Uterus (tissue), 4 donors: Measurements from ENCODE around the gene LRP1-AS. TPM values are rescaled to one million over a fixed set of nuclear protein-coding genes. Genes with fewer than 3 reads are reported as not detected.

Experiments used
- DNase-seq, 2 donors: peaks; one replicate each; pipeline ENCODE4 v3.0.0-alpha.2; 2019 to 2020
- H3K27ac ChIP-seq, 2 donors: fragments of 200-600 bp; sonication (generic); 1 replicate in 1 of 2; 2 replicates in 1 of 2; pipeline ENCODE4 v1.5.1; 2016 to 2018
- H3K27me3 ChIP-seq, 2 donors: fragments of 200-600 bp; sonication (generic); one replicate each; pipeline ENCODE4 v1.5.1; 2018 to 2019; ENCODE audit warnings: control low read depth in 1 of 2
- H3K36me3 ChIP-seq, 2 donors: fragments of 200-600 bp; sonication (generic); one replicate each; pipeline ENCODE4 v1.5.1; 2019; ENCODE audit warnings: control low read depth in 1 of 2
- H3K4me1 ChIP-seq, 2 donors: fragments of 200-600 bp; sonication (generic); one replicate each; pipeline ENCODE4 v1.5.1; 2018 to 2019; ENCODE audit warnings: control low read depth in 1 of 2
- H3K4me3 ChIP-seq, 2 donors: fragments of 200-600 bp; sonication (generic); 1 replicate in 1 of 2; 2 replicates in 1 of 2; pipeline ENCODE4 v1.5.1; 2018 to 2019; ENCODE audit warnings: mild to moderate bottlenecking in 1 of 2
- H3K9me3 ChIP-seq, 2 donors: fragments of 200-600 bp; sonication (generic); one replicate each; pipeline ENCODE4 v1.5.1; 2019; ENCODE audit warnings: control low read depth in 1 of 2
- POLR2A ChIP-seq, 2 donors: fragments of 450-650 bp; IDR thresholded peaks; one replicate each; pipeline ENCODE4 v1.6.1; 2016; ENCODE audit warnings: antibody characterized with exemption in 2 of 2, mild to moderate bottlenecking in 1 of 2, moderate library complexity in 1 of 2
- intact Hi-C: fragments of 100-400 bp; cut with DNase I; formaldehyde crosslinking; loops from one replicate; pipeline ENCODE4 v1.15.1; 2023; ENCODE audit warnings: low total_unique reads
- total RNA-seq, 4 donors: library from RNA; depleted of rRNA in 3 of 4; stranded (reverse); fragments of >200 nt in 3 of 4; gene quantifications; one replicate each; pipeline versions ENCODE4 v1.1.0 to v1.2.4, GENCODE V29; 2014 to 2023
- TF ChIP-seq, protein P1 (sequence below), 4 experiments: fragments of 200-600 bp in 2 of 4; fragments of 450-650 bp in 2 of 4; sonication (generic) in 2 of 4; IDR thresholded peaks; one replicate each; pipeline ENCODE4 v1.5.1; 2016 to 2019; ENCODE audit warnings: antibody characterized with exemption in 4 of 4, mild to moderate bottlenecking in 2 of 4, moderate library complexity in 1 of 4
- donor health status: DM: yes; HTN: yes; CAD: no.

Gene LRP1-AS
- total RNA-seq, 4 donors from 2014 or later = not detected

DNA sequence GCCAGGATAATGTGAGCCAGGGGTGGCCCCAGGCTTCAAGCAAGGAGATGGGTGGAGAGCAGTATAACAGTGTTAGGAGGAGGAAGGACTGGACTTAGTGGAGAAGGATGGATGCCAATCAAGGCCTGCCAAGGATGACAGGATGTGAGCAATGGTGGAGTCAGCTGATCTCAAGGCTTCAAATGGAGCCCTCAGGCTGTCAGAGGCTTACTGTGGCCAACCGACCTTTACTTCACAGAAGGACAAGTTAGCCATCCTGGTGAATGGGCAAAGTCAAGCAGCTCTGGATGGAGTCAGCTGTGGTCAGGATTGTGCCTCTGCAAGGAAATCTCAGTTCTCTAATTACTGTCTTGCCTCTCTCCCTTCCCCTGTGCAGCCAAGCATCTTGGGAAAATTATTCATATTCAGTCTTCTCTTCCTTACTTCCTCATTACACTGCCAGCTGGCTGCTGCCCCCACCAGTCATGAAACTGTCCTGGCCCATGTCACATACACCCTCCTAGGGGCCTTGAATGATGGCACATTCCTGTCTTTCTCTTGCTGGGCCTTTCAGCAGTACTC, 28.6 kb downstream of the LRP1-AS start:
- intact Hi-C loops = no loop called here
- H3K4me1 ChIP-seq = no peaks in the 10 kb centered on the region
- no peak for DNase-seq
- no peaks in the 10 kb centered on the region for H3K9me3 ChIP-seq
- H3K4me3 ChIP-seq = no peak overlapping the region
- H3K36me3 ChIP-seq = no peaks in the 10 kb centered on the region
- H3K27me3 ChIP-seq = no peaks in the 10 kb centered on the region
- no peak for TF ChIP-seq POLR2A (IDR thresholded peaks at IDR 0.05)
- TF ChIP-seq, protein P1, sequence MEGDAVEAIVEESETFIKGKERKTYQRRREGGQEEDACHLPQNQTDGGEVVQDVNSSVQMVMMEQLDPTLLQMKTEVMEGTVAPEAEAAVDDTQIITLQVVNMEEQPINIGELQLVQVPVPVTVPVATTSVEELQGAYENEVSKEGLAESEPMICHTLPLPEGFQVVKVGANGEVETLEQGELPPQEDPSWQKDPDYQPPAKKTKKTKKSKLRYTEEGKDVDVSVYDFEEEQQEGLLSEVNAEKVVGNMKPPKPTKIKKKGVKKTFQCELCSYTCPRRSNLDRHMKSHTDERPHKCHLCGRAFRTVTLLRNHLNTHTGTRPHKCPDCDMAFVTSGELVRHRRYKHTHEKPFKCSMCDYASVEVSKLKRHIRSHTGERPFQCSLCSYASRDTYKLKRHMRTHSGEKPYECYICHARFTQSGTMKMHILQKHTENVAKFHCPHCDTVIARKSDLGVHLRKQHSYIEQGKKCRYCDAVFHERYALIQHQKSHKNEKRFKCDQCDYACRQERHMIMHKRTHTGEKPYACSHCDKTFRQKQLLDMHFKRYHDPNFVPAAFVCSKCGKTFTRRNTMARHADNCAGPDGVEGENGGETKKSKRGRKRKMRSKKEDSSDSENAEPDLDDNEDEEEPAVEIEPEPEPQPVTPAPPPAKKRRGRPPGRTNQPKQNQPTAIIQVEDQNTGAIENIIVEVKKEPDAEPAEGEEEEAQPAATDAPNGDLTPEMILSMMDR (IDR thresholded peaks at IDR 0.05) = no peak
- H3K27ac ChIP-seq = no peak overlapping the region

GRCh38 chr12:57116580-57117281, 30.7 kb downstream of the LRP1-AS start:
- Histone ChIP-seq H3K27ac (no peak overlapping the region), H3K4me1 (peaks cover 0 to 9% of the 10 kb centered on the region in 2 donors), H3K27me3 (no peaks in the 10 kb centered on the region), H3K4me3 (no peak overlapping the region), H3K36me3 (no peaks in the 10 kb centered on the region), H3K9me3 (no peaks in the 10 kb centered on the region)
- intact Hi-C loops = no loop called here
- no peak for DNase-seq
- no peak for TF ChIP-seq POLR2A (IDR thresholded peaks at IDR 0.05)
- TF ChIP-seq, protein P1 (IDR thresholded peaks at IDR 0.05) = no peak

DNA sequence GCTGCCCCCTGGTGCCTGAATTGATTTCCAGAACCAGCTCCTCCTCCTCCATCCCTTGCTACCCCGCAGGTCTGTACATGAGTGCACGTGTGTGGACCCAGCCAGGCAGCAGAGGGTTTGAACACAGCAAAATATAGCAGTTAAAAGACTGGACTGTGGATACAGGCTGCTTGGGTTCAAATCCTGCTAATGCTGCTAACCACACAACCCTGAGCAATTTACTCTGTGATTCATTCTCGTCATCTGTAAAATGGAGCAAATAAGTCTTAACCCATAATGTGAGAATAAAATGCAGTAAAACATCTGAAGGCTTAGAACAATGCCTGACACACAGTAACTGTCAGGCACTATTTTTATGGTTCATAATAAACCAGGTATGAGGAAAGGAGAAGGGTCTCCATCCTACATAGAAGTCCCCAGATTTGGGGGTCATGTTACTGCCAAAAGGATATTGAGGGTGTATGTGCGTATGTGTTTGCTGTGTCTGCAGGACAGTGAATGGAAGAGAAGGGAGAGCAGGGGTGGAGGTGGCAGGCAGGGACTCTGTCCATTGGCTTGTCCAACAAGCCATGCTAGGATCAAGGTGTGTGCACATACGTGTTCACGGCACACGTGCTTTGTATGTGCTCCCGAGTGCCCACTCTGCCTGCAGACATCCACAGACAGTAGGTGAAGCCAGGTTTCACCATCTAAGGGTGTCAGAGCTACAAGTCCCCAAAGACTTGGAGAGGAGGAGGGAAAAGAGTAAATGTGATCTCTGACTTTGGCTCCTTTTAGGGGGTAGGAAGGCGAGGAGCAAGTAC, 34.7 kb downstream of the LRP1-AS start:
- peak overlapping the region; percentile 98 to 100 for H3K27ac ChIP-seq
- intact Hi-C loops = loop anchor here (5.0 kb wide), 1 partner anchor 40 kb away; no protein-coding TSS in a partner anchor
- no peaks in the 10 kb centered on the region for H3K36me3 ChIP-seq
- H3K9me3 ChIP-seq = no peaks in the 10 kb centered on the region
- peaks cover 0 to 14% of the 10 kb centered on the region in 2 donors for H3K4me1 ChIP-seq
- DNase-seq = no peak
- H3K4me3 ChIP-seq = peak overlapping the region; percentile 64 to 85
- TF ChIP-seq, protein P1 (IDR thresholded peaks at IDR 0.05) = peak in 1 of 4 experiments; percentile 80
- TF ChIP-seq POLR2A (IDR thresholded peaks at IDR 0.05) = no peak
- no peaks in the 10 kb centered on the region for H3K27me3 ChIP-seq

- no peaks in the 10 kb centered on the region for H3K36me3 ChIP-seq
- peaks cover 0 to 14% of the 10 kb centered on the region in 2 donors for H3K4me1 ChIP-seq
- DNase-seq = peak; percentile 74 to 88
- H3K4me3 ChIP-seq = peak within 1 kb of the TSS; percentile 64 to 85
- H3K27ac ChIP-seq = peak within 1 kb of the TSS; percentile 98 to 100
- intact Hi-C loops = loop anchor here (5.0 kb wide), 1 partner anchor 39 kb away; no protein-coding TSS in a partner anchor
- no peaks in the 10 kb centered on the region for H3K9me3 ChIP-seq
- TF ChIP-seq, protein P1 (IDR thresholded peaks at IDR 0.05) = peak in 1 of 4 experiments; percentile 26
- peak in 1 of 2 donors; percentile 63 for TF ChIP-seq POLR2A (IDR thresholded peaks at IDR 0.05)
- H3K27me3 ChIP-seq = no peaks in the 10 kb centered on the region
Observed at GRCh38 chr12:57111031-57111734, 36.2 kb downstream of the LRP1-AS start, which contains the start of gene STAT6. Gene STAT6, minus strand, starts transcription at chr12:57111362. Its CDS starts 3,084 bp downstream, at chr12:57108278.
